Loucy (cell line): ENCODE measurements around the gene CDH13.

Experiments used
- H2AFZ ChIP-seq: fragments of 200-600 bp; sonication (generic); 2 replicates; pipeline ENCODE4 v1.6.0; 2016; ENCODE audit warnings: antibody characterized with exemption, mild to moderate bottlenecking, low read length, moderate library complexity
- H3F3A ChIP-seq: fragments of 200-600 bp; 2 replicates; pipeline ENCODE4 v1.6.0; 2016; ENCODE audit warnings: antibody characterized with exemption, low read depth, mild to moderate bottlenecking
- H3K27me3 ChIP-seq: fragments of 200-600 bp; sonication (generic); 2 replicates; pipeline ENCODE4 v1.6.1; 2014; ENCODE audit warnings: low read length, mild to moderate bottlenecking; ENCODE audit not compliant: insufficient read depth, poor library complexity, severe bottlenecking
- H3K36me3 ChIP-seq: fragments of 200-600 bp; sonication (generic); 2 replicates; pipeline ENCODE4 v1.6.1; 2016; ENCODE audit warnings: low read length; ENCODE audit not compliant: insufficient read depth
- H3K4me1 ChIP-seq: fragments of 200-600 bp; sonication (generic); 2 replicates; pipeline ENCODE4 v1.5.1; 2014; ENCODE audit warnings: low read length, mild to moderate bottlenecking; ENCODE audit not compliant: insufficient read depth, poor library complexity, severe bottlenecking
- H3K4me2 ChIP-seq: fragments of 200-600 bp; sonication (generic); 2 replicates; pipeline ENCODE4 v1.6.0; 2014; ENCODE audit warnings: antibody characterized with exemption, low read length, low read depth, mild to moderate bottlenecking; ENCODE audit not compliant: poor library complexity, severe bottlenecking
- H3K4me3 ChIP-seq: fragments of 200-600 bp; sonication (generic); 2 replicates; pipeline ENCODE4 v1.5.1; 2014; ENCODE audit warnings: low read length, mild to moderate bottlenecking, mixed read lengths; ENCODE audit not compliant: poor library complexity, severe bottlenecking
- H3K79me2 ChIP-seq: fragments of 200-600 bp; sonication (generic); 2 replicates; pipeline ENCODE4 v1.6.1; 2014; ENCODE audit warnings: low read length; ENCODE audit not compliant: insufficient read depth
- H3K9ac ChIP-seq: fragments of 200-600 bp; sonication (generic); 2 replicates; pipeline ENCODE4 v1.6.0; 2014; ENCODE audit warnings: mild to moderate bottlenecking, low read depth, low read length, moderate library complexity; ENCODE audit not compliant: poor library complexity, severe bottlenecking
- H3K9me2 ChIP-seq: fragments of 200-600 bp; sonication (generic); replicated peaks from 2 replicates; pipeline ENCODE4 v1.6.1; 2016; ENCODE audit warnings: low read depth, low read length, mixed read lengths
- H3K9me3 ChIP-seq: fragments of 200-600 bp; sonication (generic); 2 replicates; pipeline ENCODE4 v1.6.1; 2014; ENCODE audit warnings: mild to moderate bottlenecking, antibody characterized with exemption, low read length, low read depth; ENCODE audit not compliant: insufficient read depth
- H4K20me1 ChIP-seq: fragments of 200-600 bp; sonication (generic); 2 replicates; pipeline ENCODE4 v1.6.0; 2014; ENCODE audit warnings: antibody characterized with exemption, low read length, mild to moderate bottlenecking; ENCODE audit not compliant: insufficient read depth, poor library complexity, severe bottlenecking
- CTCF ChIP-seq: fragments of 200-600 bp; sonication (generic); conservative IDR thresholded peaks from 2 replicates; pipeline ENCODE4 v1.5.1; 2014; ENCODE audit warnings: mild to moderate bottlenecking, antibody characterized with exemption, low read length
- EZH2phosphoT487 ChIP-seq: fragments of 200-600 bp; IDR thresholded peaks from 2 replicates; pipeline ENCODE4 v1.6.1; 2018; ENCODE audit warnings: antibody characterized with exemption, mild to moderate bottlenecking, moderate library complexity, borderline replicate concordance

CDH13 gene

GRCh38 chr16:83130039-83130438 is 503.3 kb downstream of the CDH13 start:
- Histone ChIP-seq H3K9me3 (no peaks in the 10 kb centered on the region), H3K9ac (no peak overlapping the region)
- TF ChIP-seq EZH2phosphoT487 (no peak), CTCF (no peak)

GRCh38 chr16:83134638-83135037 is 507.9 kb downstream of the CDH13 start:
- H3K9ac ChIP-seq, result no peak overlapping the region
- no peaks in the 10 kb centered on the region for H3K79me2 ChIP-seq
- no peak overlapping the region for H3K4me3 ChIP-seq
- no peaks in the 10 kb centered on the region for H3K9me3 ChIP-seq
- TF ChIP-seq EZH2phosphoT487 (no peak), CTCF (no peak)
- no peaks in the 10 kb centered on the region for H4K20me1 ChIP-seq
- no peaks in the 10 kb centered on the region for H3K9me2 ChIP-seq
- H3F3A ChIP-seq, result no peaks in the 10 kb centered on the region
- no peak overlapping the region for H3K4me2 ChIP-seq
- H3K36me3 ChIP-seq, result no peaks in the 10 kb centered on the region
- no peaks in the 10 kb centered on the region for H3K4me1 ChIP-seq
- H3K27me3 ChIP-seq, result no peaks in the 10 kb centered on the region
- no peak overlapping the region for H2AFZ ChIP-seq

More at GRCh38 chr16:83130039-83130438, 503.3 kb downstream of the CDH13 start:
- no peaks in the 10 kb centered on the region for H3K27me3 ChIP-seq
- H4K20me1 ChIP-seq, result no peaks in the 10 kb centered on the region
- H2AFZ ChIP-seq, result no peak overlapping the region
- no peaks in the 10 kb centered on the region for H3K9me2 ChIP-seq
- H3F3A ChIP-seq, result no peaks in the 10 kb centered on the region
- H3K4me3 ChIP-seq, result no peak overlapping the region
- no peak overlapping the region for H3K4me2 ChIP-seq
- no peaks in the 10 kb centered on the region for H3K79me2 ChIP-seq
- H3K36me3 ChIP-seq, result no peaks in the 10 kb centered on the region
- H3K4me1 ChIP-seq, result no peaks in the 10 kb centered on the region

- TF ChIP-seq EZH2phosphoT487 (no peak), CTCF (no peak)
- H4K20me1 ChIP-seq, result no peaks in the 10 kb centered on the region
- H3K4me1 ChIP-seq, result no peaks in the 10 kb centered on the region
- H3F3A ChIP-seq, result no peaks in the 10 kb centered on the region
- no peaks in the 10 kb centered on the region for H3K27me3 ChIP-seq
- no peak overlapping the region for H2AFZ ChIP-seq
- no peaks in the 10 kb centered on the region for H3K79me2 ChIP-seq
- H3K4me2 ChIP-seq, result no peak overlapping the region
- H3K9me2 ChIP-seq, result no peaks in the 10 kb centered on the region
- H3K36me3 ChIP-seq, result no peaks in the 10 kb centered on the region
- no peak overlapping the region for H3K4me3 ChIP-seq
- no peak overlapping the region for H3K9ac ChIP-seq
- no peaks in the 10 kb centered on the region for H3K9me3 ChIP-seq
These were observed 509.6 kb downstream of the CDH13 start for GRCh38 chr16:83136419-83136818.
